PC-3 (cell line): Measurements from ENCODE around the gene MMP24OS. TPM values are rescaled to one million over a fixed set of nuclear protein-coding genes. Genes with fewer than 3 reads are reported as not detected.

Experiments
- ATAC-seq: fragments of 200-7000 bp; cut with Tn5 transposase; 2 replicates; pipeline ENCODE4 v1.9.1; 2020; ENCODE audit warnings: mild to moderate bottlenecking, moderate library complexity
- BruUV-seq: library from RNA; stranded (reverse); fragments of 400-500 nt; replicated peaks from 2 replicates; lab custom pipeline; 2021; lab: Mats Ljungman, UMichigan
- CTCF ChIA-PET: fragments of 300-600 bp; sonication (Branson Sonifier 250); formaldehyde crosslinking; loops from one replicate; lab custom pipeline; 2022; ENCODE audit warnings: antibody characterized with exemption; lab: Charles Lee
- POLR2A ChIA-PET: fragments of 300-600 bp; sonication (Branson Sonifier 250); formaldehyde crosslinking; loops from one replicate; lab custom pipeline; 2022; ENCODE audit warnings: antibody characterized with exemption; ENCODE audit not compliant: unreplicated experiment; lab: Charles Lee
- DNase-seq: peaks from one replicate; pipeline ENCODE4 v3.0.0-alpha.2; 2015
- H2AFZ ChIP-seq: fragments of 300-600 bp; sonication (generic); 2 replicates; pipeline ENCODE4 v1.6.0; 2016; ENCODE audit warnings: antibody characterized with exemption, low read length
- H3F3A ChIP-seq: fragments of 300-600 bp; sonication (generic); one replicate; pipeline ENCODE4 v1.6.0; 2017; ENCODE audit warnings: antibody characterized with exemption, low read length, control low read depth, mild to moderate bottlenecking; ENCODE audit not compliant: unreplicated experiment
- H3K27ac ChIP-seq: fragments of 300-600 bp; sonication (generic); 2 replicates; pipeline ENCODE4 v1.5.1; 2016; ENCODE audit warnings: mild to moderate bottlenecking, low read length
- H3K27me3 ChIP-seq: fragments of 300-600 bp; sonication (generic); 2 replicates; pipeline ENCODE4 v1.6.1; 2016; ENCODE audit warnings: low read length, mixed read lengths
- H3K36me3 ChIP-seq: fragments of 300-600 bp; sonication (generic); 2 replicates; pipeline ENCODE4 v1.6.1; 2016; ENCODE audit warnings: low read depth, mixed run types, low read length, mixed read lengths
- H3K4me1 ChIP-seq: fragments of 300-600 bp; sonication (generic); 2 replicates; pipeline ENCODE4 v1.5.1; 2016; ENCODE audit warnings: low read length; ENCODE audit not compliant: insufficient read depth
- H3K4me2 ChIP-seq: fragments of 300-600 bp; sonication (generic); 2 replicates; pipeline ENCODE4 v1.6.0; 2016; ENCODE audit warnings: low read length
- H3K4me3 ChIP-seq: fragments of 300-600 bp; sonication (generic); 2 replicates; pipeline ENCODE4 v1.5.1; 2016; ENCODE audit warnings: mild to moderate bottlenecking, low read length, mixed read lengths
- H3K79me2 ChIP-seq: fragments of 300-600 bp; sonication (generic); 2 replicates; pipeline ENCODE4 v1.6.1; 2017; ENCODE audit warnings: low read length, mixed read lengths
- H3K9ac ChIP-seq: fragments of 300-600 bp; sonication (generic); 2 replicates; pipeline ENCODE4 v1.6.0; 2016; ENCODE audit warnings: mild to moderate bottlenecking, low read length
- H3K9me2 ChIP-seq: fragments of 300-600 bp; sonication (generic); replicated peaks from 2 replicates; pipeline ENCODE4 v1.6.1; 2016; ENCODE audit warnings: mixed run types, low read length, mixed read lengths
- H3K9me3 ChIP-seq: fragments of 300-600 bp; sonication (generic); 2 replicates; pipeline ENCODE4 v1.6.1; 2016; ENCODE audit warnings: low read length, mixed read lengths
- H4K20me1 ChIP-seq: fragments of 300-600 bp; sonication (generic); 2 replicates; pipeline ENCODE4 v1.6.1; 2016; ENCODE audit warnings: low read length, mixed read lengths
- CTCF ChIP-seq: fragments of 300-600 bp; sonication (generic); conservative IDR thresholded peaks from 2 replicates; pipeline ENCODE4 v1.5.1; 2017; ENCODE audit warnings: antibody characterized with exemption, low read depth, mild to moderate bottlenecking, low read length
- EZH2 ChIP-seq: fragments of 300-600 bp; sonication (generic); IDR thresholded peaks from one replicate; pipeline ENCODE4 v1.6.1; 2017; ENCODE audit warnings: antibody characterized with exemption, mild to moderate bottlenecking, low read length; ENCODE audit not compliant: unreplicated experiment
- EZH2phosphoT487 ChIP-seq: fragments of 300-600 bp; sonication (generic); IDR thresholded peaks from 2 replicates; pipeline ENCODE4 v1.6.1; 2018; ENCODE audit warnings: mild to moderate bottlenecking, antibody characterized with exemption, low read length, borderline replicate concordance
- intact Hi-C: fragments of 100-400 bp; cut with micrococcal nuclease; formaldehyde crosslinking; loops from 2 replicates; pipeline ENCODE4 v1.9.0; 2023
- total RNA-seq: library from RNA; depleted of rRNA; stranded (reverse); fragments of >200 nt; gene quantifications from 2 replicates; pipeline ENCODE4 v1.2.3, GENCODE V29; 2014

Gene MMP24OS
- total RNA-seq, 1 experiment from 2014 or later, result 19.5 TPM

- no peak overlapping the region for H3K4me3 ChIP-seq
- BruUV-seq, result no TSS peak
- no peaks in the 10 kb centered on the region for H3K27me3 ChIP-seq
- DNase-seq (no peak), ATAC-seq (no peak)
- intact Hi-C loops, result no loop called here
- ChIA-PET POLR2A (no interaction called here), CTCF (no interaction called here)
- H4K20me1 ChIP-seq, result no peaks in the 10 kb centered on the region
- H3K9ac ChIP-seq, result no peak overlapping the region
- H3K79me2 ChIP-seq, result peaks cover 27% of the 10 kb centered on the region
- no peak overlapping the region for H3K27ac ChIP-seq
- H3K36me3 ChIP-seq, result peaks cover 4% of the 10 kb centered on the region; the same call in 1 of the 2 replicates
- H3F3A ChIP-seq, result no peaks in the 10 kb centered on the region
- no peak overlapping the region for H2AFZ ChIP-seq
- peaks cover 16% of the 10 kb centered on the region for H3K4me1 ChIP-seq
- H3K9me2 ChIP-seq, result no peaks in the 10 kb centered on the region
- no peaks in the 10 kb centered on the region for H3K9me3 ChIP-seq
- TF ChIP-seq CTCF, result no peak
- no peak for TF ChIP-seq EZH2phosphoT487
- TF ChIP-seq EZH2, result no peak
- H3K4me2 ChIP-seq, result no peak overlapping the region
Observed at GRCh38 chr20:35286899-35287508, 9.1 kb upstream of the MMP24OS start.

- ATAC-seq (no peak), DNase-seq (no peak)
- Histone ChIP-seq H3F3A (no peaks in the 10 kb centered on the region), H3K27me3 (no peaks in the 10 kb centered on the region), H3K9ac (no peak overlapping the region), H4K20me1 (peaks cover 3% of the 10 kb centered on the region; the same call in 1 of the 2 replicates), H3K9me2 (no peaks in the 10 kb centered on the region), H3K4me3 (no peak overlapping the region), H3K9me3 (no peaks in the 10 kb centered on the region), H3K79me2 (peaks cover 34% of the 10 kb centered on the region), H3K4me2 (no peak overlapping the region), H2AFZ (no peak overlapping the region), H3K36me3 (peaks cover 9% of the 10 kb centered on the region), H3K4me1 (peaks cover 16% of the 10 kb centered on the region), H3K27ac (no peak overlapping the region)
- no TSS peak for BruUV-seq
- TF ChIP-seq CTCF (no peak), EZH2 (no peak), EZH2phosphoT487 (no peak)
- intact Hi-C loops, result no loop called here
- ChIA-PET POLR2A (no interaction called here), CTCF (no interaction called here)
Observed at GRCh38 chr20:35286077-35286898, 8.4 kb upstream of the MMP24OS start.

- Histone ChIP-seq H3K27ac (no peak overlapping the region), H3K4me1 (peaks cover 16% of the 10 kb centered on the region), H3K27me3 (no peaks in the 10 kb centered on the region), H3K4me3 (no peak overlapping the region), H3K9ac (no peak overlapping the region), H3F3A (no peaks in the 10 kb centered on the region), H3K4me2 (peak overlapping the region; percentile 95), H4K20me1 (peaks cover 4% of the 10 kb centered on the region; the same call in 1 of the 2 replicates), H2AFZ (no peak overlapping the region), H3K36me3 (peaks cover 12% of the 10 kb centered on the region), H3K79me2 (peaks cover 37% of the 10 kb centered on the region), H3K9me3 (no peaks in the 10 kb centered on the region), H3K9me2 (no peaks in the 10 kb centered on the region)
- BruUV-seq, result no TSS peak
- TF ChIP-seq EZH2phosphoT487, result no peak
- TF ChIP-seq EZH2, result no peak
- TF ChIP-seq CTCF, result no peak
- intact Hi-C loops, result loop anchor here (2.0 kb wide), 1 partner anchor 17 kb away; no protein-coding TSS in a partner anchor
- ATAC-seq (no peak), DNase-seq (no peak)
- ChIA-PET CTCF (no interaction called here), POLR2A (no interaction called here)
Observed at GRCh38 chr20:35285806-35286076, 7.8 kb upstream of the MMP24OS start.
